ENCODE measurements around the gene ZNF142.

DNA sequence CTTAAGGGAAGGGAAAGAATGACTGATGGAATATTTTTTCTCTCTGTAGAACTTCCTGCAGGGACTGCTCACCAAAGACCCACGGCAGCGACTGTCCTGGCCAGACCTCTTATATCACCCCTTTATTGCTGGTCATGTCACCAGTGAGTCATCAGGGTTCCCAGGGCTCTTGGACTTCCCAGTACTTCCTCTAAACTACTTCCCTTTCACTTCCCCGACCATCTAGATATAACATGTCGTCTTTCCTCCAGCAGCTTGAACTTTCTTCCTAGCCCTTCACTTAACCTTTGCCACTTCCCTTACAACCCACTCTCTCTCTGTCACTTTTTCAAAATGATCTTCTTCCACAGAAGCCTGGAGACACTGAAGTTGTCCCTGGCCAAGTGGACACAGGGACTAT, 19.7 kb upstream of the ZNF142 start:
- no peak for TF ChIP-seq ZNF416 (tag by site-specific recombination; IDR thresholded peaks at IDR 0.05)
- TF ChIP-seq, protein P1, sequence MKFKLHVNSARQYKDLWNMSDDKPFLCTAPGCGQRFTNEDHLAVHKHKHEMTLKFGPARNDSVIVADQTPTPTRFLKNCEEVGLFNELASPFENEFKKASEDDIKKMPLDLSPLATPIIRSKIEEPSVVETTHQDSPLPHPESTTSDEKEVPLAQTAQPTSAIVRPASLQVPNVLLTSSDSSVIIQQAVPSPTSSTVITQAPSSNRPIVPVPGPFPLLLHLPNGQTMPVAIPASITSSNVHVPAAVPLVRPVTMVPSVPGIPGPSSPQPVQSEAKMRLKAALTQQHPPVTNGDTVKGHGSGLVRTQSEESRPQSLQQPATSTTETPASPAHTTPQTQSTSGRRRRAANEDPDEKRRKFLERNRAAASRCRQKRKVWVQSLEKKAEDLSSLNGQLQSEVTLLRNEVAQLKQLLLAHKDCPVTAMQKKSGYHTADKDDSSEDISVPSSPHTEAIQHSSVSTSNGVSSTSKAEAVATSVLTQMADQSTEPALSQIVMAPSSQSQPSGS (tag by site-specific recombination; IDR thresholded peaks at IDR 0.05; ENCODE audit: low read depth), result no peak
- no peak for TF ChIP-seq OVOL3 (tag by site-specific recombination; IDR thresholded peaks at IDR 0.05)
- TF ChIP-seq, protein P2, sequence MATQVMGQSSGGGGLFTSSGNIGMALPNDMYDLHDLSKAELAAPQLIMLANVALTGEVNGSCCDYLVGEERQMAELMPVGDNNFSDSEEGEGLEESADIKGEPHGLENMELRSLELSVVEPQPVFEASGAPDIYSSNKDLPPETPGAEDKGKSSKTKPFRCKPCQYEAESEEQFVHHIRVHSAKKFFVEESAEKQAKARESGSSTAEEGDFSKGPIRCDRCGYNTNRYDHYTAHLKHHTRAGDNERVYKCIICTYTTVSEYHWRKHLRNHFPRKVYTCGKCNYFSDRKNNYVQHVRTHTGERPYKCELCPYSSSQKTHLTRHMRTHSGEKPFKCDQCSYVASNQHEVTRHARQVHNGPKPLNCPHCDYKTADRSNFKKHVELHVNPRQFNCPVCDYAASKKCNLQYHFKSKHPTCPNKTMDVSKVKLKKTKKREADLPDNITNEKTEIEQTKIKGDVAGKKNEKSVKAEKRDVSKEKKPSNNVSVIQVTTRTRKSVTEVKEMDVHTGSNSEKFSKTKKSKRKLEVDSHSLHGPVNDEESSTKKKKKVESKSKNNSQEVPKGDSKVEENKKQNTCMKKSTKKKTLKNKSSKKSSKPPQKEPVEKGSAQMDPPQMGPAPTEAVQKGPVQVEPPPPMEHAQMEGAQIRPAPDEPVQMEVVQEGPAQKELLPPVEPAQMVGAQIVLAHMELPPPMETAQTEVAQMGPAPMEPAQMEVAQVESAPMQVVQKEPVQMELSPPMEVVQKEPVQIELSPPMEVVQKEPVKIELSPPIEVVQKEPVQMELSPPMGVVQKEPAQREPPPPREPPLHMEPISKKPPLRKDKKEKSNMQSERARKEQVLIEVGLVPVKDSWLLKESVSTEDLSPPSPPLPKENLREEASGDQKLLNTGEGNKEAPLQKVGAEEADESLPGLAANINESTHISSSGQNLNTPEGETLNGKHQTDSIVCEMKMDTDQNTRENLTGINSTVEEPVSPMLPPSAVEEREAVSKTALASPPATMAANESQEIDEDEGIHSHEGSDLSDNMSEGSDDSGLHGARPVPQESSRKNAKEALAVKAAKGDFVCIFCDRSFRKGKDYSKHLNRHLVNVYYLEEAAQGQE (tag by site-specific recombination; IDR thresholded peaks at IDR 0.05), result no peak
- TF ChIP-seq, protein P3, sequence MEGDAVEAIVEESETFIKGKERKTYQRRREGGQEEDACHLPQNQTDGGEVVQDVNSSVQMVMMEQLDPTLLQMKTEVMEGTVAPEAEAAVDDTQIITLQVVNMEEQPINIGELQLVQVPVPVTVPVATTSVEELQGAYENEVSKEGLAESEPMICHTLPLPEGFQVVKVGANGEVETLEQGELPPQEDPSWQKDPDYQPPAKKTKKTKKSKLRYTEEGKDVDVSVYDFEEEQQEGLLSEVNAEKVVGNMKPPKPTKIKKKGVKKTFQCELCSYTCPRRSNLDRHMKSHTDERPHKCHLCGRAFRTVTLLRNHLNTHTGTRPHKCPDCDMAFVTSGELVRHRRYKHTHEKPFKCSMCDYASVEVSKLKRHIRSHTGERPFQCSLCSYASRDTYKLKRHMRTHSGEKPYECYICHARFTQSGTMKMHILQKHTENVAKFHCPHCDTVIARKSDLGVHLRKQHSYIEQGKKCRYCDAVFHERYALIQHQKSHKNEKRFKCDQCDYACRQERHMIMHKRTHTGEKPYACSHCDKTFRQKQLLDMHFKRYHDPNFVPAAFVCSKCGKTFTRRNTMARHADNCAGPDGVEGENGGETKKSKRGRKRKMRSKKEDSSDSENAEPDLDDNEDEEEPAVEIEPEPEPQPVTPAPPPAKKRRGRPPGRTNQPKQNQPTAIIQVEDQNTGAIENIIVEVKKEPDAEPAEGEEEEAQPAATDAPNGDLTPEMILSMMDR (tag by site-specific recombination; IDR thresholded peaks at IDR 0.05), result no peak
- no peak for TF ChIP-seq ZNF132 (tag by site-specific recombination; IDR thresholded peaks at IDR 0.05; ENCODE audit: borderline replicate concordance)
- no peak for TF ChIP-seq ZNF677 (tag by site-specific recombination; IDR thresholded peaks at IDR 0.05)
- peak; percentile 49; the same call in 1 of the 2 replicates for TF ChIP-seq PRDM1 (tag by site-specific recombination; IDR thresholded peaks at IDR 0.05)
- TF ChIP-seq BCL11A (tag by site-specific recombination; IDR thresholded peaks at IDR 0.05; ENCODE audit: low read depth), result no peak
- no peak for TF ChIP-seq ZNF521 (tag by site-specific recombination; IDR thresholded peaks at IDR 0.05)
- TF ChIP-seq ZXDB (tag by site-specific recombination; IDR thresholded peaks at IDR 0.05), result no peak
- TF ChIP-seq SETDB1 (IDR thresholded peaks at IDR 0.05; ENCODE audit: insufficient read length, low read length), result no peak
- TF ChIP-seq, protein P4, sequence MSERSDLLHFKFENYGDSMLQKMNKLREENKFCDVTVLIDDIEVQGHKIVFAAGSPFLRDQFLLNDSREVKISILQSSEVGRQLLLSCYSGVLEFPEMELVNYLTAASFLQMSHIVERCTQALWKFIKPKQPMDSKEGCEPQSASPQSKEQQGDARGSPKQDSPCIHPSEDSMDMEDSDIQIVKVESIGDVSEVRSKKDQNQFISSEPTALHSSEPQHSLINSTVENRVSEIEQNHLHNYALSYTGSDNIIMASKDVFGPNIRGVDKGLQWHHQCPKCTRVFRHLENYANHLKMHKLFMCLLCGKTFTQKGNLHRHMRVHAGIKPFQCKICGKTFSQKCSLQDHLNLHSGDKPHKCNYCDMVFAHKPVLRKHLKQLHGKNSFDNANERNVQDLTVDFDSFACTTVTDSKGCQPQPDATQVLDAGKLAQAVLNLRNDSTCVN (tag by site-specific recombination; optimal IDR thresholded peaks at IDR 0.05), result no peak
